HG03571 (cell line): Measurements from ENCODE around the gene AHRR.

Experiments used
- ATAC-seq: cut with Tn5 transposase; IDR thresholded peaks from one replicate; pipeline ENCODE4 v1.9.1; 2021; ENCODE audit not compliant: unreplicated experiment

The AHRR gene

DNA sequence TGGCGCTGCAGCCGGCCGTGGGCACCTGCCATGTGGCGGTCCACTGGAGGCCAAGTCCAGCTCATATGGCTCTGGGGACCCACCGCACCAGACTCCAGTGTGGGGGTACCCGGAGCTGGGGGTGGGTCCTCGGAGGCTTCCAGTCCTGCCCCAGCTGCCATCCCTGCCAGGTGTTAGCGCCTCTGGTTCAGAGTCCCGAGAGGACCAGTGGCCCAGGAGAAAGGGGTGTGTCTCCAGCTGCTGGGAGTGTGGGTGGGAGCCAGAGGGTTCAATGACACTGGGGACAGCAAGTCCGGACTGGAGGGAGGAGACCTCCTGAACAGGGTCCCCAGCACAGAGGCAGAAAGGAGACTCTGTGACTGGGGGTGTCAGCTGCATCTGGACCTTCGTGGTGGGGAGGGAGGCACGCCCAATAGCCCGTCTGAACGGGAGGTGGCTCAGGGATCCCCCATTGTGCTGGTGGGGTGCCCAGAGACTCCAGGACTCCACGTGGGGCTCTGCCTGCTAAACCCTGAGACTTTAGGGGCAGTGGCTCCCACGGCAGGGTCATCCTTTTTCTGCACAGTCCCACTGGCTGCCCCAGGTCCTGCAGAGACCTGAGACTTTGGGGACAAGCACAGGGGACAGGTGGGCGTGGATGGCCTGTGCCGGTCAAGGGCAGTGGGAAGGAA lies 2.4 kb upstream of the AHRR start:
- no peak for ATAC-seq

DNA sequence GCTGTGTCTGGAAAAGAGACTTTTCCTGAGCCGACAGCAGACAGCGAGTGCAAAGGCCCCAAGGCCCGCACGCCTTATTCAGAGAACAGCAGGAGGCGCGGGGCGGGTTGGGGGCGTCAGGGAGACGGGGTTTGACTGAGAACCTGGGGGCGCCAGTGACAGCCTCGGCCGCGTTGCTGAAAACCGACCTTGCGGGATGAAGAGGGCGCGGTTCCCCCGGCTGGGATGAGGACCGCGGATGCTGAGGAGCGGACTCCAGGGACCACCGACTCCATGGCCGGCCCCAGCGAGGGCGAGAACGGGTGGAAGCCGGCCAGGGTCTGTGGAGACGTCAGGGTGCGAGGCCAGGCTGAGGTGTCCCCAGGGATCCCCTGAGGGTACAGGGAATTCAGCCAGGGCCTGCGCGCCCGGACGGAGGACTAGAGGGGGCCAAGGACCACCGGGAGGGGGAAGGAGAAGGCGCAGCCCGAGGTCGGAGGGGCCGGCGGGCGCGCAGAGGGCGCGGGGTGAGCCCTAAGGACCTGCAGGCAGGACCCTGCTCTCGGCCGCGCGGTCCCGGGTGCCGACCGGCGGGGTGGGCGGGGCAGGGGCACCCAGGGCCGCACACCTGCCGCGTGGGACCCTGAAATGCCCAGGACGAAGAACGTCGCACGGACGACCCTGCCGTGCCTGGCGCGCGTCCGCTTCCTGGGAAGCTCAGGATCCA lies 837 bp upstream of the AHRR start:
- no peak for ATAC-seq

DNA sequence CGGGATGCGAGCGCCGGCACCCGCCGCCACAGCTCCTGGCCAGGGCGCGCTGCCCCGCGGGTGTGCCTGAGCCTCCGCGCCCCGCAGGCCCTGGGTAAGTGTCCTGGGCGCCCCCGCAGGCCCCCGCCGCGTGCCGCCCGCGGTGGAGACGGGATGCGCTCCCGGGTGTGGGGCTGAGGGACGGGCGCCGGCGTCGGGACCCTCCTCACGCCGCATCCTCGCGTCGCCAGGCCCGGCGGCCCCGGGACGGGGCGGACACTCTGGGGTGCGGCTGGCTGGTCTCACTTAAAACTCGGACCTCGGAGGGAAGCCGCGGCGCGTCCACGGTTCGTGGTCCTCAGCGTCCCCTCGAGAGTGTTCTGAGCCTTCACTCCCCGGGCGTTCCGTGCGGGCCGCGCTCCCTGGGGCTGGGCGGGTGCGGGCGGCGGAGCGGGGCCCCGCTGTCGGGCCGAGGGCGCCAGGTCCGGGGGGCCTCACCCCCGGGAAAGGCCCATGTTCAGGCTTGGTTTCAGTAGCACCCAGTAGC lies 275 bp downstream of the AHRR start:
- ATAC-seq: peak; percentile 5

DNA sequence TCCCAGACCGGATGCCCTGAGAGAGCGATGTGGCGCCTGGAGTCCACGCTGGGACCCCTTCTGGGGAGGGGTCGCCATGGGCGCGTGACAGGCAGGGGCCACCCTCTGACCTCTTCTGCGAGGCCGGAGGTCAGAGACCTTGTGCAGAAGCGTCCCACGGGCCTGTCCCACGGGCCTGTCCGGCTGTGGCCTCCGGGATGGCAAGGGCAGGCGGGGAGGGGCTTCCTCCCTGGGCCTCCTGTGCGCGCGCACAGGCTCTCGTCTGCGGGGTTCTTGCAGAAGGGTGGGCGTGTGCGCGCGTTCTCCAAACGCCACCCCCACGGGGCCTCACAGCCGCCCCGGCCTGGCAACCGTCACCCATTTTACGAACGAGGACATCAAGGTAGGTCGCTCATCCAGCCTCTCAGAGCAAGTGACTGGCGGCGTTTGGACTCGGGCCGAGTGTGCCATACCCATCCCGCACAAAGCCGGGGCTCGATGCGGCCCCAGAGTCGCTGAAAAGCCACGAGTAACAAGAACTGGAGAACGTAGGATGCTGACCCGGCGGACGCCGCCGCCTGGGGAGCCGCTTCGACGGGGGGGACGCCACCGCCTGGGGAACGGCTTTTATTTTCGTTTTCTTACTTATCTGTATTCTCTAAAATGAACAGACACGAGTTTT lies 897 bp downstream of the AHRR start:
- no peak for ATAC-seq

DNA sequence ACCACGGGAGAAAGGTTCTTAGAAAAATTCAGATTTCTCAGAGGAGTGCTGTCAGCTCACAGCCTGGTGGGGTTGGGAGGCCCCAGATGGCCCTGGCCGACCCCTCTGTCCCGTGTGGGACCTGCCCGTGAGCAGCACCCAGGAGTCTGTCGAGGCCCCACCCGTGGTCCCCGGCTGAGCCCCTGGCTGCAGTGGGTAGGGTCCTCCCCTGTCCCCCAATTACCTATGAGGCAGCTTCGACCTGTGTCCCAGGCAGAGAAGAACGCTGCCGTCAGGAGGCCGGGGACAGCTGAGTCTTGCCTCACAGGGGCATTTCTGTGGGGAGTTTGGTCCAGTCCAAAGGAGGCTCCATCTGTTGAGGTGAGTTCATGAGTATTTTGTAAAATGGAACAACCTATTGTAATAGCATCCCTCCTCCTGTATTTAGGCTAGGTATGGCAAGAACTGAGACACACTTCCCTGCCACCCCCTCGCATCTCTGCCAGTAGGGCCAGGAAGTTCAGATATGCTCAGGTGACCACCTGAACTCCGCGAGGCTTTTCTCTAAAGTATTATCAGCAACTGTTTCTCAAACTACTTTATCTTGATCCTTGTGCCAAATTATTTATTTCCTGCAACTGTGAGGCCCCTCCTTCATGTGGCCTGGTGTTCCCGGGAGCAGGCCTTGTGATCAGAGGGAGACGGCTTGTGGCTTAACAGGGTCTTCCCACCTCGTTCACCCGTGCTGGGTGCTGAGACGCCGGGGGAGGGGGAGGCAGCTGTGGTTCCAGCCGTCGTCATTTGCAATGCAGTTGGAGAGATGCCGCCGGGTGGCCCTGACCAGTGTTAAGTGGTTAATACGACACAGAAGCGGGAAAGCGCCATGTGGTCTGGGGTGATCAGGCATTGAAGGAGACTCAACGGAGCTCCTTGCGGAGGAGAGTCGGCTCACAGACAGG lies 1.7 kb downstream of the AHRR start:
- ATAC-seq: no peak

DNA sequence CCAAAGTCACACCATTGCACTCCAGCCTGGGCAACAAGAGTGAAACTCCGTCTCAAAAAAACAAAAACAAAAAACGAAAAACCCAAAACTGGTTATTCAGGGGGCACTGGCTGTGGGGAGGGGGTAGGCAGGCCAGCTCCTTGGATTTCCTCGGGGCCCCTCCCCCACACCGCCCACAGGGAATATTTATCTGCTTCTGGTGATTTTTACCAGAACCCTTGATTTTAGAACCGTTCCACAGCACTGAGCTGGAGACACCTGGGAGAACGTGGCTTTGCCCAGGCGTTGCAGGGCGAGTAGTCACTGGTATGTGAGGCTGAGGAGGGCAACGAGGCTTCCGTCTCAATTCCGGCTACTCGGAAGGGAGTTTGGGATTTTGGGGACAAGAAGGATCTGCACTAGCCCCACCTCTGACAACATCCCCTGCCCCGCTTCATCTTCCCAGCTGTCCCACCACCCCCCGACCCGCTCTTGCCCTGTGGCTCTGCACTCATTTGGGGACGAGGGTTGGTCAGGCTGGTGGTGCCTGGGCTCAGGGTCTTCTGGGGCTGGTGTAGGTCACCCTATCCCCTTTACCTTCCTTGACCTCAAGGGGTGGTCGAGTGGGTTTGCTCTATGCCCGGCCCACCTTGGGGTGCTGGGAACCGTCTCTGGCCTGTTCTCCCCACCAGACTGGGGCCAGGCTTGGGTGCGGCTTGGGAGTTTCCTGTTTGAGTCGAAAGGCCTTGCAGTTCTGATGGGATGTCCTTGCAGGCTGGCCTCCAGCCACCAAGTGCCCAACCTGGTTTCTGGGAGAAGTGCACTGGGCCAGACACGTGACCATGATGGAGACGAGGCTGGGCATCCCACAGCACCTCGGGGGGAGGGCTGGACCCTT lies 3.5 kb downstream of the AHRR start:
- no peak for ATAC-seq

DNA sequence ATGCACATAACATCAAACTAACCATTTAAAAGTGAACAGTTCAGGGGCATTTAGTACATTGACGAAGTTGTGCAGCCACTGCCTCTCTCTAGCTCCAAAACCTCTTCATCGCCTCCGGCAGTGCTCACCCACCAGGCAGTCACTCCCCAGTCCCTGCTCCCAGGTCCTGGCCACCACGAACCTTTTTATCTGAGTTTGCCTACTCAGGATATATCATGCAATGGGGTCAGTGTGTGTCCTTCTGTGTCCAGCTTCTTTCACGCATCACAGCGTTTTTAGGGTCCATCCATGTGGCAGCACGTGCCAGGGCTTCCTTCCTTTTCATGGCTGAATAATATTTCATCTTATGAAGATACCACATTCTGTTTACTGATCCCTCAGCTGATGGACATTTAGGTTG lies 4.6 kb downstream of the AHRR start:
- ATAC-seq: no peak

DNA sequence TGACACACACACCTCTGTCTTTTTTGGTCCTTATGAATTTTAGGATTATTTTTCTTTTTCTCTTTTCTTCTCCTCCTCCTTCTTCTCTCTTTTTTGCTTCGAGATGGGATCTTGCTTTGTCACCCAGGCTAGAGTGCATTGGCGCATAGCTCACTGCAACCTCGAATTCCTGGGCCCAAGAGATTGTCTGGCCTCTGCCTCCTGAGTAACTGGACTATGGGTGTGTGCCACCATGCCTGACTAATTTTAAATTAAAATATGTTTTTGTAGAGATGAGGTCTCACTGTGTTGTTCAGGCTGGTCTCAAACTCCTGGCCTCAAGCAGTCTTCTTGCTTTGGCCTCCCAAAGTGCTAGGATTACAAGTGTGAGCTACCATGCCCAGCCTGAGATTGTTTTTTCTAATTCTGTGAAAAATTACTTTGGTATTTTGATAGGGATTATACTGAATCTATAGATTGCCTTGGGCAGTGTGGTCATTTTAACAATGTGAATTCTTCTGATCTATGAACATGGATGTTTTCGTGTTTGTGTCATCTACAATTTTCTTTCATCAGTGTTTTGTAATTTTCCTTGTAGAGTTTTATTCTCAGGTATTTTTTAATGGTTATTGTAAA lies 7.7 kb downstream of the AHRR start:
- no peak for ATAC-seq

DNA sequence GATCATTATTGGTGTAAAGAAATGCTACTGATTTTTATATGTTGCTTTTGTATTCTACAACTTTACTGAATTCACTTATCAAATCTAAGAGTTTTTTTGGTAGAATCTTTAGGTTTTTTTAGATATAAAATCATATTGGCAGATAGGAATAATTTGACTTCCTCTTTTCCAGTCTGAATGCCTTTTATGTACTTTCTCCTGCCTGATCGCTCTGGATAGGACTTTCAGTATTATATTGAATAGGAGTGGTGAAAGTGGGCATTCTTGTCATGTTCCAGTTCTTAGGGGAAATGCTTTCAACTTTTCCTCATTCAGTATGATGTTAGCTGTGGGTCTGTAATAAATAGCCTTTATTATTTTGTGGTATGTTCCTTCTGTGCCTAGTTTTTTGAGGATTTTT lies 8.3 kb downstream of the AHRR start:
- no peak for ATAC-seq

DNA sequence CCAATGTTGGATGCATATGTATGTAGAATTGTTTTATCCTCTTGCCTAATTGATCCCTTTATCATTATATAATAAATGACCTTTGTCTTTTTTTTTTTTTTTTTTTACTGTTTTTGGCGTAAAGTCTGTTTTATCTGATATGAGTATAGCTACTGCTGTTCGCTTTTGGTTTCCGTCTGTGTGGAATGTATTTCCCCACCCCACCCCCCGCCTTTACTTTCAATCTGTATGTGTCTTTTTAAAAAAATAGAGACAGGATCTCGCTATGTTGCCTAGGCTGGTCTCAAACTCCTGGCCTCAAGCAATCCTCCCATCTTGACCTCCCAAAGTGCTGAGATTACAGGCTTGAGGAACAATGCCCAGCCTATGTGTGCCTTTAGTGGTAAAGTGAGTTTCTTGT lies 11.3 kb downstream of the AHRR start:
- no peak for ATAC-seq

DNA sequence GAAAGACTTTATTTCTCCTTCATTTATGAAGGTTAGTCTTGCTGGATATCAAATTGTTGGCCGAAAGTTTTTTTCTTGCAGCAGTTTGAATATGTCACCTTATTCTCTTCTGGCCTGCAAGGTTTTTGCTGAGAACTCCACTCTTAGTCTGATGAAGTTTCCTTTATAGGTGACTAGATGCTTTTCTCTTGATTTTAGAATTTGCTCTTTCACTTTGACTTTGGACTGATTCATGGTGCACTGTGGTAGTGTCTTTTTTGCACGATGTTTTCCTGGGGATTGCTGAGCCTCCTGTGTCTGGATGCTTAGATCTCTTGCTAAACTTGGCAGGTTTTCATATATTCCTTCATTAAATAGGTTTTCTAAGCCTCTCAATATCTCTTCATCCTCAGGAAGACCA lies 12.4 kb downstream of the AHRR start:
- no peak for ATAC-seq

DNA sequence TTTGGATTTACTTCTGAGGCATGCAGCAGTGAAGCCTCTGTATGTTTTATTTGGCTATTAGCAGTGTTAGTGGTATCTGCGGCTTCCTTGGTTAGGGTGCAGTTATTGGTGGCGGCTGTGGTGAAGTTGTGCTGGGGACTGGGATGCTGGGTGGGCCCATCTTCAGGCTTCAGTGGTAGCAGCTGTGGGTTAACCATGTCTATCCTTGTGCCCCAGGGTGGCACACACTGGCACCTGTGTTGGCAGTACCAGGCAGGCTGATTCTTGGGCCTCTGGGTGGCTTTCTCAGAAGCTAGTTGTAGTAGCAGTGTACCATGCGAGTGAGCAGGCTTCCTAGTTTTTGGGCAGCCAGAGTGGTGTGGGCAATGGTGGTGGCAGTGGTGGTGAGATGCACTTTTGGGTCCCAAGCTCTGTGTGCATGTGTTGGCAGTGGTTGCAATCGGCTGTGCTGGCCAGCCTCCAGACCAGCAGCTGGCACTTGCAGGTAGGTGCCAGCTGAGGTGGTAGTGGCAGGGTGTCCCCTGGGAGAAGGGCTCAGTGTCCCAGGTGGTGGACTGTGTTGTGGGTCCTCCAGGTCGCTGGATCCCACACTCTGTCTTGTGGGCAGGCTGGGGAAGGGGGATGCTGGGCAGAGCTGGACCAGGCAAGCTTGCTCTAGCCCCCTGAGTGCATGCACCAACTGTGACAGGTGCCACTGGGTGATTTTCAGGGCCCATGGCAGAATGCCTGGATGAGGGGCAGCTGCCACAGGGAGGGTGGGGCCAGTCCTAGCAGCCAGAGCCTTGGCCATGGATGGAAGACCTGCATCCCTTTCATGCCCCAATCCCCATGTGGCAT lies 13.6 kb downstream of the AHRR start:
- no peak for ATAC-seq

DNA sequence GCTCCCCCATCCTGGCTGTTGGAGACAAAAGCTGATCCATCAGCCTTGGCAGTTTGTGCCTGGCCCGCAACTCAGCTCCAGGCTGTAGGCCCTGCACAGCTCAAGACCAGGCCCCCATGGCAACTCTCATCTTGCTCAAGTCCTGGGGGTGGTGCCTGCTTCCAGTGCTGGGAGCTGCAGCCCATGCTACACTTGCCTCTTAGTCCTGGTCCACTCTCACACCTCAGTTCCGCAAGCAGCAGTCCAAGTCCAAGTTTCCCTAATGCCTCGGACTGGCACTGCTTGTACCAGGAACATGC lies 14.2 kb downstream of the AHRR start:
- no peak for ATAC-seq

DNA sequence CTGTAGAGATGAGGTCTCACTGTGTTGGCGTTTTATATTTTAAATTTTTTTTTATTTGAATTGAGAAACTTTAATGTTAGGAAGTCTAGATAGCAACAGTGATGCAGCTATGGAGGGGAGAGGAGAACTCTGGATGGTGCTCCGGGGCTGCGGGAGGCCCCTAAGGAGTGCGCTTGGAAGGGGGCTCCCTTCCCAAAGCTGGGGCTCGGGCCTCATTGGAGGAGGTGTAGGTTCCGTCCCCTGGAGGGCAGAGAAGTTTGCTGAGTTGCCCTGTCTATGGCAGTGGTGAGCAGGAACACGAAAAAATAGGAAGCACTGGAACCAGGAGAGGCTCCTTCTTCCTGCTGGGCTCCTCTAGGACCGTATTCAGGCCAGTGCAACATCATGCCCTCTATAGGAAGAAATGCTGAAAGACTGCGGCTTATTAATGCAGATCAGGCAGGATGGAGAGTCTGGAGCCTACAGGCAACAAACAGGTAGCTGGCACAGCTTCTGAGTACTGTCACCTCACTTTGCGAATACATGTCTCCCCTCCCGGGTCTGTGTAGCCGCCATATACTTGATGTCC lies 16.1 kb downstream of the AHRR start:
- ATAC-seq: no peak

DNA sequence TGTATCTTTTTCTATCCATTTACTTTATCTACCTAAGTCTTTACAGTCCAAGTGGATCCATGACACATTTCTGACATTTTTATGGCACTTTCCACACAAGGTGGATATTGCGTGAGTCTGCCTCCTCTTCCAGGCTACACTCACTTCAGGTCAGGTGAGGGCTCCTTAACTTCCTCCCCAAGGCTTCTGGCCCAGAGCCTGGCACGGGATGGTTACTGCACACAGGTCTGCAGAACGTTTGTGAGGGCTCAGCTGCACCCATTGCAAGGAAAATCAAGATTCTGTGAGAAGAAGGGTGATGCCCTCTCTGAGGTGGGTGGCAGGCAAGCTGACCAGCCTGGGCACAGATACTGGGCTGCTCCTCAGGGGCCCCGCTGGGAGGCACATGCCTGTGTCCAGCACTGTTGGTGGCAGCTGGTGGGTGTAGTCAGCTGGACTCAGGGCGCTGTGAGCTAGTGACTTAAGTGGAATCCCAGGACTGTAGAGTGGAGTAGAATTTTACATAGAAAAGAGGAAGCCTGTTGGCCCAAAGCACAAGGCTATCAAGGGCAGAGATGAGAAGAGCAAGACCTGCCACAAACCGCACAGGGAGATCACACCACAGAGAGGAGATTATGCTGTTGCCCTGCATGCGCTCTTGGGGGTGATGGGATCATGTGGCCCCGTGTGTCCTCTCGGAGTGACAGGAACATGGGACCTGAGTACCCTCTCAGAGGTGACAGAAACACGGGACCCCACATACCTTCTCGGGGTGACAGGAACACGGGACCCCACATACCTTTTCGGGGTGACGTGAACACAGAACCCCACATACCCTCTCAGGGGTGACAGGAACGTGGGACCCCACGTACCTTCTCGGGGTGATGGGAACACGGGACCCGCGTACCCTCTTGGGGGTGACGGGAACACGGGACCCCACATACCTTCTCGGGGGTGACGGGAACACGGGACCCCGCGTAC lies 21.3 kb downstream of the AHRR start:
- ATAC-seq: no peak

DNA sequence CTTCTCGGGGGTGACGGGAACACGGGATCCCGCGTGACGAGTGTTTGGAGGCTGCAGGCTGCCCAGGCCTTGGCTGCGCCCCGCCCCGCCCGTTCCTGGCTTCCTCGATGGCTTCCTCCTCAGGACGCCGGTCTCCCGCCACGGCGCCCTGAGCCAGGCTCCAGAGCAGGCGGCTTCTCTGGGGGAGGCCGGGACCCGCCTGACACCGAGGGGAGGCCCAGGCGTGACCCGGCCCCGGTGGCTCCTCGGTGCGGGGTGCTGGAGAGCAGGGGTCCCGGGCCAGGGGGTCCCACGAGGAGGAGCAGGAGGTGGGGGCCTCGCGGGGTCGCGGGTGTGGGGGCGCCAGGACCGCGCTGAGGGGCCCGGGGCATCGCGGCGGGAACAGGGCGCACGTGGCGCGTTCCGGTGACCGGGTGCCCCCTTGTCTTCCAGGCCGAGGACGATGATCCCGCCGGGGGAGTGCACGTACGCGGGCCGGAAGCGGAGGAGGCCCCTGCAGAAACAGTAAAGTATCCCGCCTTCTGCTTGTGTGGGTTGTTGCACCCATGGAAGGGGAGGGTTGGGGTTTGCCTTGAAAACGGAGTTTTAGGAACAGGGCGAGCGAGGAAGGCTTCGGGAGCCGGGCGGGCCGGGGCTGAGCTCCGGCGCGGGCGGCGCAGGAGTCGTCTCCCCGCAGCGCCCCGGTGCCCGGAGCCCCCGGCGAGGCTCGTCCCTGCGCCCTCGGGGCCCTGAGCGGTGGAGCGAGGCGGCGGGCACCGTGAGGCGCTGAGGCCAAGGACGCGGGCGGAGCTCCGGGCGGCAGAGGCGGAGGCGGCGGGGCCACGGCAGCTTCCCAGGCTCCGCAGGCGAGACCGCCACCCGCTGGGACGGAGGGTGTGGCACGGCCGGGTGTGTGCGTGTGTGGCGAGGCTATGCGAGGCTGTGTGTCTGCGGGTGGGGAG lies 22.2 kb downstream of the AHRR start:
- no peak for ATAC-seq
